KMS-11 (cell line): ENCODE results near the gene AADACL2.
A peak's percentile ranks its signal among the peaks of the same experiment; 100 is the strongest.

ENCODE experiments used
- H2AFZ ChIP-seq: fragments of 200-600 bp; sonication (generic); 2 replicates; pipeline ENCODE4 v1.6.1; 2016; ENCODE audit warnings: antibody characterized with exemption, mixed run types, low read depth
- H3K27ac ChIP-seq: fragments of 200-600 bp; sonication (generic); 2 replicates; pipeline ENCODE4 v1.6.1; 2016; ENCODE audit warnings: mild to moderate bottlenecking, mixed run types
- H3K27me3 ChIP-seq: fragments of 200-600 bp; sonication (generic); 2 replicates; pipeline ENCODE4 v1.6.1; 2017; ENCODE audit warnings: mild to moderate bottlenecking, low read depth, mixed run types, moderate library complexity; ENCODE audit not compliant: insufficient read depth
- H3K36me3 ChIP-seq: fragments of 200-600 bp; sonication (generic); 2 replicates; pipeline ENCODE4 v1.6.1; 2017; ENCODE audit warnings: mild to moderate bottlenecking, mixed run types; ENCODE audit not compliant: insufficient read depth
- H3K4me1 ChIP-seq: fragments of 200-600 bp; sonication (generic); 2 replicates; pipeline ENCODE4 v1.6.1; 2016; ENCODE audit warnings: mild to moderate bottlenecking, low read depth, mixed run types; ENCODE audit not compliant: poor library complexity, severe bottlenecking
- H3K4me2 ChIP-seq: fragments of 200-600 bp; sonication (generic); 2 replicates; pipeline ENCODE4 v1.7.0; 2016; ENCODE audit warnings: mild to moderate bottlenecking, mixed run types
- H3K4me3 ChIP-seq: fragments of 200-600 bp; sonication (generic); IDR thresholded peaks from 2 replicates; pipeline ENCODE4 v1.6.1; 2017; ENCODE audit warnings: low read depth, low read length, mixed read lengths; ENCODE audit not compliant: insufficient read depth
- H3K79me2 ChIP-seq: fragments of 200-600 bp; sonication (generic); 2 replicates; pipeline ENCODE4 v1.6.1; 2016; ENCODE audit warnings: low read depth, mixed run types; ENCODE audit not compliant: insufficient read depth
- H3K9ac ChIP-seq: fragments of 200-600 bp; sonication (generic); 2 replicates; pipeline ENCODE4 v1.6.1; 2016; ENCODE audit warnings: mild to moderate bottlenecking, mixed run types
- H4K20me1 ChIP-seq: fragments of 200-600 bp; sonication (generic); 2 replicates; pipeline ENCODE4 v1.6.1; 2016; ENCODE audit warnings: mild to moderate bottlenecking, mixed run types; ENCODE audit not compliant: insufficient read depth
- TF ChIP-seq, protein P1 (sequence below): fragments of 200-600 bp; sonication (generic); conservative IDR thresholded peaks from 2 replicates; pipeline ENCODE4 v1.6.1; 2017; ENCODE audit warnings: low read depth, mild to moderate bottlenecking, antibody characterized with exemption, low read length, moderate library complexity, mixed read lengths

Gene AADACL2

GRCh38 chr3:151769175-151769574, 35.4 kb downstream of the AADACL2 start:
- peaks cover 24% of the 10 kb centered on the region for H3K4me1 ChIP-seq
- no peak overlapping the region; the same call in 1 of the 2 replicates for H3K27ac ChIP-seq
- TF ChIP-seq, protein P1, sequence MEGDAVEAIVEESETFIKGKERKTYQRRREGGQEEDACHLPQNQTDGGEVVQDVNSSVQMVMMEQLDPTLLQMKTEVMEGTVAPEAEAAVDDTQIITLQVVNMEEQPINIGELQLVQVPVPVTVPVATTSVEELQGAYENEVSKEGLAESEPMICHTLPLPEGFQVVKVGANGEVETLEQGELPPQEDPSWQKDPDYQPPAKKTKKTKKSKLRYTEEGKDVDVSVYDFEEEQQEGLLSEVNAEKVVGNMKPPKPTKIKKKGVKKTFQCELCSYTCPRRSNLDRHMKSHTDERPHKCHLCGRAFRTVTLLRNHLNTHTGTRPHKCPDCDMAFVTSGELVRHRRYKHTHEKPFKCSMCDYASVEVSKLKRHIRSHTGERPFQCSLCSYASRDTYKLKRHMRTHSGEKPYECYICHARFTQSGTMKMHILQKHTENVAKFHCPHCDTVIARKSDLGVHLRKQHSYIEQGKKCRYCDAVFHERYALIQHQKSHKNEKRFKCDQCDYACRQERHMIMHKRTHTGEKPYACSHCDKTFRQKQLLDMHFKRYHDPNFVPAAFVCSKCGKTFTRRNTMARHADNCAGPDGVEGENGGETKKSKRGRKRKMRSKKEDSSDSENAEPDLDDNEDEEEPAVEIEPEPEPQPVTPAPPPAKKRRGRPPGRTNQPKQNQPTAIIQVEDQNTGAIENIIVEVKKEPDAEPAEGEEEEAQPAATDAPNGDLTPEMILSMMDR, result no peak
- H3K4me3 ChIP-seq, result no peak overlapping the region
- peak overlapping the region; percentile 16 for H3K4me2 ChIP-seq
- H3K36me3 ChIP-seq, result no peaks in the 10 kb centered on the region
- H2AFZ ChIP-seq, result no peak overlapping the region
- H4K20me1 ChIP-seq, result no peaks in the 10 kb centered on the region
- no peaks in the 10 kb centered on the region for H3K27me3 ChIP-seq
- H3K9ac ChIP-seq, result no peak overlapping the region
- no peaks in the 10 kb centered on the region for H3K79me2 ChIP-seq

DNA sequence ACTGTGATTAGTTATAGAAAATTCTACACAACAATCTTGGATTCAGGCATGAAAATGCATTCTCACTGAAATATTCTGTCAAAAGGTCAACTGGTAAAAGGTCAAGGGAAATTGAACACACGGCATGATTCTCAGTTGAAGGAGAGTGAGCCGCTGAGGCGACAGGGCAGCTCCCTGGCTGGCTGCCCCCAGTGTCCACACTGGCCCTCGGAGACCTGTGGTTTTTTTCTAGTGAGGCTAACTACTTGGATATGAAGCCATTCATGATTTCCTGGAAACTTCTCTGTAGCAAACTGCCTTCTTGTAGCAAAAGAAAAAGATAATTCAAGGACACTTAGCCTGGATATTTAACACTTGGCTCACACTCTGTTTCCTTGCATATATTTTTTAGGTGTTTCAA, 37.2 kb downstream of the AADACL2 start:
- Histone ChIP-seq H3K36me3 (no peaks in the 10 kb centered on the region), H3K27ac (no peak overlapping the region), H3K4me2 (no peak overlapping the region), H4K20me1 (no peaks in the 10 kb centered on the region), H3K9ac (no peak overlapping the region), H3K4me3 (no peak overlapping the region), H2AFZ (no peak overlapping the region), H3K79me2 (no peaks in the 10 kb centered on the region), H3K27me3 (no peaks in the 10 kb centered on the region), H3K4me1 (peaks cover 24% of the 10 kb centered on the region)
- TF ChIP-seq, protein P1, result no peak

DNA sequence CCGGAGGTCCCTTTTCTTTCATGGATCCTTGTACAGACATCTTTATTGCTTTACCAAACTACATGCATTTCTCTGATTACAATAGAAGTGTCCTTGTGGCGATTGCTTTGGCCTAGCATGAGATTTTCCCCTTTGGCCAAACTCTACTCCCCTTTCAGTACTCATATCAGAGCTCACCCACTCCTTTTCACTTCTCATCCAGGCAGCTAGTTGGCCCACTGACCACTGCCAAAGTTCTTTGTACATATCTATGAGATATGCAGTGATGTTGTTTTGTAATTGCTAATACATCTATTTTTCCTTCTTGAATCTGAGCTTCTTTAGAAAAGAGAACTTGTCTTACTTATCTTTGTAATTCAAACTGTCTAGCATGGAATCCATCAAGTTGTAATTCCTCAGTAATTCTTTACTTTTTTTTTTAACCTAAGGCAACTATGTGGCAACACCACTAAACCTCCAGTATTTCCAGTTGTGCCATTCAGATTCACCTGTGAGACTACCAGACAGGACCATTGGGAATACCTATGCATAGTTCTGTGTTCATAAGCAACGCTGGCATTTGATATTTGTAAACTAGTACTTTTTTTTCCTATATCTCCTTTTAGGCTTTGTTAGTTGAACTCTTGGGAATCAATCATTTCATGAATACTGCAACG, 39.2 kb downstream of the AADACL2 start:
- H3K79me2 ChIP-seq, result no peaks in the 10 kb centered on the region
- no peak overlapping the region for H2AFZ ChIP-seq

DNA sequence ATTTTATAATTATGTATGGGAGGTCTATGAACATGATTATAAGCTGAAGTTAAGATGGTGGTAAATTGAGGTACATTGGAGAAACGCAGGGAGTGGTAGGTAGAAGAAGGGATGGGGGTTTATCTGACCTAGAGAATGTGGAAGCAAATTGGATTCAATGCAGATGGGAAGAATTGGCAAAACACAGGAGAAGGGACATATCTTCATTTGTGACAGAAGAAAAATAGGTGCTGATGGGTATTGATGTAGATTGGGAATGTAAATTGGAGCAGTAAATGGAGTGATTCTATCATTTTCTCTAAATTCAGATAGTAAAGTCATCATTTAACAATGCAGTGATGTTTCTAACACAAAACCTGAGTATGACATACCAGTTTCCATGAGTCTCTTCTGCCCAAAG, 40.5 kb downstream of the AADACL2 start:
- Histone ChIP-seq H3K4me3 (no peak overlapping the region), H3K4me1 (peaks cover 7% of the 10 kb centered on the region), H2AFZ (no peak overlapping the region), H3K4me2 (no peak overlapping the region), H3K36me3 (no peaks in the 10 kb centered on the region), H3K27ac (no peak overlapping the region), H3K27me3 (no peaks in the 10 kb centered on the region), H4K20me1 (no peaks in the 10 kb centered on the region), H3K9ac (no peak overlapping the region), H3K79me2 (no peaks in the 10 kb centered on the region)
- TF ChIP-seq, protein P1, result no peak

More for the DNA sequence above, 39.2 kb downstream of the AADACL2 start:
- no peaks in the 10 kb centered on the region for H4K20me1 ChIP-seq
- H3K27me3 ChIP-seq, result no peaks in the 10 kb centered on the region
- peaks cover 20% of the 10 kb centered on the region for H3K4me1 ChIP-seq
- H3K36me3 ChIP-seq, result no peaks in the 10 kb centered on the region
- no peak overlapping the region for H3K4me2 ChIP-seq
- H3K9ac ChIP-seq, result no peak overlapping the region
- TF ChIP-seq, protein P1, result no peak
- H3K27ac ChIP-seq, result no peak overlapping the region
- H3K4me3 ChIP-seq, result no peak overlapping the region
